Peyer's patch (tissue), 4 donors: Measurements from ENCODE around the gene KMT5B.

ENCODE experiments used
- POLR2A ChIP-seq, 2 donors: fragments of 450-650 bp; IDR thresholded peaks; one replicate each; pipeline ENCODE4 v1.5.1; 2017; ENCODE audit warnings: antibody characterized with exemption in 2 of 2, mild to moderate bottlenecking in 2 of 2, moderate library complexity in 2 of 2
- TF ChIP-seq, protein P1 (sequence below), 6 experiments: fragments of 450-650 bp in 4 of 6; fragments of 200-600 bp in 2 of 6; sonication (generic) in 1 of 6; IDR thresholded peaks; one replicate each; pipeline ENCODE4 v1.5.1; 2017 to 2019; ENCODE audit warnings: antibody characterized with exemption in 6 of 6, mild to moderate bottlenecking in 3 of 6, moderate library complexity in 1 of 6

DNA sequence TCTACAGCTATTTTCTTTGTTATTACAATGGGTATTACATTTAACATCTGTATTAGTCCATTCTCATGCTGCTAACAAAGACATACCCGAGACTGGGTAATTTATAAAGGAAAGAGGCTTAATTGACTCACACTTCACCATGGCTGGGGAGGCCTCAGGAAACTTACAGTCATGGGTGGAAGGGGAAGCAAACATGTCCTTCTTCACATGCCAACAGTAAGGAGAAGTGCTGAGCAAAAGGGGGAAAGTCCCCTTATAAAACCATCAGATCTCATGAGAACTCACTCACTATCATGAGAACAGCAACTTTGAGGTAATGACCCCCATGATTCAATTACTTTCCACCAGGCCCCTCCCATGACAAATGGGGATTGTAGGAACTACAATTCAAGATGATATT is 16.5 kb upstream of the KMT5B start:
- TF ChIP-seq, protein P1, sequence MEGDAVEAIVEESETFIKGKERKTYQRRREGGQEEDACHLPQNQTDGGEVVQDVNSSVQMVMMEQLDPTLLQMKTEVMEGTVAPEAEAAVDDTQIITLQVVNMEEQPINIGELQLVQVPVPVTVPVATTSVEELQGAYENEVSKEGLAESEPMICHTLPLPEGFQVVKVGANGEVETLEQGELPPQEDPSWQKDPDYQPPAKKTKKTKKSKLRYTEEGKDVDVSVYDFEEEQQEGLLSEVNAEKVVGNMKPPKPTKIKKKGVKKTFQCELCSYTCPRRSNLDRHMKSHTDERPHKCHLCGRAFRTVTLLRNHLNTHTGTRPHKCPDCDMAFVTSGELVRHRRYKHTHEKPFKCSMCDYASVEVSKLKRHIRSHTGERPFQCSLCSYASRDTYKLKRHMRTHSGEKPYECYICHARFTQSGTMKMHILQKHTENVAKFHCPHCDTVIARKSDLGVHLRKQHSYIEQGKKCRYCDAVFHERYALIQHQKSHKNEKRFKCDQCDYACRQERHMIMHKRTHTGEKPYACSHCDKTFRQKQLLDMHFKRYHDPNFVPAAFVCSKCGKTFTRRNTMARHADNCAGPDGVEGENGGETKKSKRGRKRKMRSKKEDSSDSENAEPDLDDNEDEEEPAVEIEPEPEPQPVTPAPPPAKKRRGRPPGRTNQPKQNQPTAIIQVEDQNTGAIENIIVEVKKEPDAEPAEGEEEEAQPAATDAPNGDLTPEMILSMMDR (IDR thresholded peaks at IDR 0.05) = no peak
- no peak for TF ChIP-seq POLR2A (IDR thresholded peaks at IDR 0.05)
